ENCODE measurements around the gene LMF2.
"Not testable (repeated sequence)": the region's sequence is repeated elsewhere in the genome, so short reads cannot be mapped to it uniquely, and the experiment has no call there.

Gene LMF2

DNA sequence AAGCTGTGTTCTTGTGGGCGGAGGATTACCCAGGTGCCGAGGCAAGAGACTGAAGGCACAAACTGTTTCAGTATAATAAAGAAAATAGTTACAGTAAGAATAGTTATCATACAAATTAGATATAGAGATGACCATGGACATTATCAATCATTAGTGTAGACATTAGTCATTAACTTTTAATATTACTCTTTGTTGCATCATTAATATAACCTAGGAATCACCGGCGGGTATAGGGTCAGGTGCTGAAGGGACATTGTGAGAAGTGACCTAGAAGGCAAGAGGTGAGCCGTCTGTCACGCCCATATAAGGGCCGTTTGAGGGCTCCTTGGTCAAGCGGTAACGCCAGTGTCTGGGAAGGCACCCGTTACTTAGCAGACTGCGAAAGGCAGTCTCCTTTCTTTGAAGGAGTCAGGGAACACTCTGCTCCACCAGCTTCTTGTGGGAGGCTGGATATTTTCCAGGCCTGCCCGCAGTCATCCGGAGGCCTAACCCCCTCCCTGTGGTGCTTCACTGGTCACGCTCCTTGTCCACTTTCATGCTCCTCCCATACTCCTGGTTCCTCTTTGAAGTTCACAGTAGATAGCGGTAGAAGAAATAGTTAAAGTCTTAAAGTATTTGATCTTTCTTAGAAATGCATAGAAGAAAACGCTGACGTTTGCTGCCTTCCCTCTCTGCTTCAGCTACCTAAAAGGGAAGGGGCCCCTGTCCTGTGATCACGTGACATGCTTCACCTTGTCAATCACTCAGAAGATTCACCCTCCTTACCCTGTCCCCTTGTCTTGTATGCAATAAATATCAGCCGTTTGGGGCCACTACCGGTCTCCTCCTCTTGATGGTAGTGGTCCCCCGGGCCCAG, 26.6 kb upstream of the LMF2 start:
- DNase-seq (ENCODE audit: low read depth), result not testable (repeated sequence)

DNA sequence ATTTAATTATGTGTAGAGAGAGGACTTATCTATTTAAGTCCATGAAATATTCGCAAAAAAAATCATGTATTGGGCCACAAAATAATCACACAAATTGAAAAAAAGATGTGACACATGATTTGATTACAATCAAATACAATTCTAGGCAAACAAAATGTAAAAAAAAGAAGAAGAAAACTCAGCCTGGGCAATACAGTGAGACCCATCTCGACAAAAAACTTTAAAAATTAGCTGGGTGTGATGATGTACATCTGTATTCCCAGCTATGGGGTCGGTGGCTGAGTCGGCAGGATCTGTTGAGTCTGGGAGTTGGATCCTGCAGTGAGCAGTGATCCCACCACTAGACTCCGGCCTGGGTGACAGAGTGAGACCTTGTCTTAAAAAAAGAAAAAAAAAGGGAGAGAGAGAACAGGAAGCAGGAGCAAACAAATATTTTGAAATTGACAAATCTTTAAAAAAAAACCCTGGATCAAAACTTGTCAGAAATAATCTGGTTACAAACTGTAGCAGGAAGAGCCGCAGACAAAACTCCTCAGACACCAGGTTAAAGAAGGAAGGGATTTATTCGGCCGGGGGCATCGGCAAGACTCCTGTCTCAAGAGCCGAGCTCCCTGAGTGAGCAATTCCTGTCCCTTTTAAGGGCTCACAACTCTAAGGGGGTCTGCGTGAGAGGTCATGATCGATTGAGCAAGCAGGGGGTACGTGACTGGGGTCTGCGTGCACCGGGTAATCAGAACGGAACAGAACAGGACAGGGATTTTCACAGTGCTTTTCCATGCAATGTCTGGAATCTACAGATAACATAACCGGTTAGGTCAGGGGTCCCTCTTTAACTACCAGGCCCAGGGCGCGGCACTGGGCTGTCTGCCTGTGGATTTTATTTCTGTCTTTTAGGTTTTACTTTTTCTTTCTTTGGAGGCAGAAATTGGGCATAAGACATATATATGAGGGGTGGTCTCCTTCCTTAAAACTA, 25.6 kb upstream of the LMF2 start:
- DNase-seq (ENCODE audit: low read depth), result no peak

DNA sequence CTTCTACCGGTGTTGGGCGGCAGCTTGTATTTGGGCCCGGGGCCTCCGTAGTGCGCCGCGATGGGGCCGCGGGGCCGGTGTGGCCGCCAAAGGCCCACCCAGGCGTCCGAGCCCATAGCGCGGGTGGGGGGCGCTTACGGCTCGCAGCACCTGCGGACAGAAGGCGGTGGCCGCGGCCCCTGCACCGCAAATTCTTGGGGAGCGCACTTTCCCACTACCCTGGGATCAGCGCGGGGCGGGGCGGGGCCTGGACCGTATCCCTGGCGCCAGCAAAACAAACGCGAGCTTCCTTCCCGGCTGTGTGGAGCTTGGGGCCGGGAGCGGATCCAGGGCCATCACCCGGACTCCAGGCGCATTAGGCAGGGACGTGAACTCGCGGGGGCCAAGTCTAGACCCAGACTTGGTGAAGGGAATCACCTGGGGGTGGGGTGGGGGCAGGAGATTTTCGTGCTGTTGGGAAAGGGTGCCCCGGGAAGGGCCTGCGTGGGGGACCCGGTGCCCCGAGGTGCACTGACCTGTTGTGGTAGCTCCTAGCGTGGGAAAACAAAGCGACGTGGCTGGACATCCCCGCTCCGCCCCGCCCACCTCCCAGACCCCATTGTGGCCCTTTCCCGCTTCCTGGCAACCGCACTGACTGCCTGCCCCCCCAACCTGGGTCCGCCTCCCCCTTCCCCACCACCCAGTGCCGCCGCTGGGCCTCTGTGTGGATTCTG, 24.6 kb upstream of the LMF2 start:
- no peak for DNase-seq (ENCODE audit: low read depth)

DNA sequence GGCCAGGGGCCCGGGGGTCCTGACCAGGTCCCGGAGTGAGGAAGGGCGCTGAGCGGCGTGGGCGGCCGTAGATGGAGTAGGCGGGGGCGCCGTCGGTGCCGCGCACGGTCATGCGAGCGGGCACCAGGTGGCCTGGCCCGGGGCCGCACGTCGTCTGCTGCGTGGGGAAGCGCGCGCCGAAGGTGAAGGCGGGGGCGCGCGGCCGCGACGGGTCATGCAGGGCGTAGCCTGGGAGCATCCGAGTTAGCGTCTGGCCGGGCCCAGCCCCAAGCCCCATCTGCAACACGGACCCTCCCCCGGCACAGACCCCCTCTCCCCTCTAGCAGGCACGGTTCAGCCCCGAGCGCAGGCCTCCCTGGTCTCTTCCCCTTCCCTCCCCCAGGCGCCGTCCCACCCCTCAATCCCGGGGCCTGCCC, 24.1 kb upstream of the LMF2 start:
- peak; percentile 66 for DNase-seq (ENCODE audit: low read depth)

- peak; percentile 75 for DNase-seq (ENCODE audit: low read depth)
Observed at GRCh38 chr22:50530877-50531545, 23.5 kb upstream of the LMF2 start.

DNA sequence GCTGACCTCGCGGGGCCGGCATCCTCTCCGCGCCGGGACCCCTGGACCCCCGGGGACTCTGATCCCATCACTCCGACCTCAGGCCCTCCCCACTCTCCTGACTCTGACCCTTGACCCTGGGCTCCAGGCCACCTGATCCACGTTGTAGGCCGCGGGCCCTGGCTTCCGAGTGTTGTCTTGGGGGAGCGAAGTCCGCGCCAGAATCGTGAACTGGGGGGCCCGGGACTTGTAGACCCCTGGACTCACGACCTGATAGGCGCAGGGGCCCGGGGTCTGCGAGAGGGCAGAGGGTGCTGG, 23.0 kb upstream of the LMF2 start:
- no peak for DNase-seq (ENCODE audit: low read depth)

DNA sequence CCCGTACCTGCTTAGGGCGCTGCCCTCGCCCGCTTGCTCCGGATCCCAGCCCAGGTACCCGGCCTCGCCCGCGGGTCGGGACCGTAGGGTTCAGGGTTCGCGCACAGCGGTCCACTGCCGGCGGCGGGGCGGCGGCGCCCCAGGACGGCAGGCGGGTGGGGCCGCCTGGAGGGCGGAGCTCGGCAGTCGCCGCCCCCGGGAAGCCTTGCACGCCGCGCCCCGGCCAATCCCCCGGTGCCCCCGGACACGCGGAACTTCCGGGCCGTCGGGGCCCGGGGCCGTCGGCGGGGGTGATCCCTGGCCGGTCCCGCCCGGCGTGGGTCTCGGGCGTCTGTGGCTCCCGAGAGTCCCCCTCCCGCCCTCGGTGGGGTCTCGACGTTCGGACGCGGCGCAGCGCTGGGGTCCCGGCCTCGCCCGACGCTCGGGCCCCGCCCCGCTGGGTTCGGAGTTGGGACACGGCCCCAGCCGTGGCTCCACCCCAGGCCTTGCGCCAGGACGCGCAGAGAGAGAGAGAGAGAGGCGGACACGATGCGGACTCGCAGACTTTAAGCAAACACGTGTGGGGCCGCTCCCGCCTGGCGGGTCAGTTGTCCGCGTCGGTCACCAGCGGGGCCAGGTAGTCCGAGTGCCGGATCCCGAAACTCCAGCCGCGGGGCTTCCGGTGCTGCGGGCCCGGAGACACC, 22.5 kb upstream of the LMF2 start, which contains the start of gene TYMP:
TYMP (minus strand) TSS at position 116 of the 683 bp plus-strand sequence. CDS start 303 bp downstream, outside the sequence.
- DNase-seq (ENCODE audit: low read depth), result peak; percentile 65

GRCh38 chr22:50529416-50529896, 22.0 kb upstream of the LMF2 start:
- no peak for DNase-seq (ENCODE audit: low read depth)

GRCh38 chr22:50528682-50529415, 21.3 kb upstream of the LMF2 start:
- no peak for DNase-seq (ENCODE audit: low read depth)

- no peak for DNase-seq (ENCODE audit: low read depth)
Observed at GRCh38 chr22:50527921-50528681, 20.6 kb upstream of the LMF2 start.

- no peak for DNase-seq (ENCODE audit: low read depth)
Observed at GRCh38 chr22:50526834-50527801, 19.6 kb upstream of the LMF2 start.

GRCh38 chr22:50526108-50526833, 18.8 kb upstream of the LMF2 start:
- peak; percentile 75 for DNase-seq (ENCODE audit: low read depth)

GRCh38 chr22:50525858-50526107, 18.3 kb upstream of the LMF2 start:
- no peak for DNase-seq (ENCODE audit: low read depth)

DNA sequence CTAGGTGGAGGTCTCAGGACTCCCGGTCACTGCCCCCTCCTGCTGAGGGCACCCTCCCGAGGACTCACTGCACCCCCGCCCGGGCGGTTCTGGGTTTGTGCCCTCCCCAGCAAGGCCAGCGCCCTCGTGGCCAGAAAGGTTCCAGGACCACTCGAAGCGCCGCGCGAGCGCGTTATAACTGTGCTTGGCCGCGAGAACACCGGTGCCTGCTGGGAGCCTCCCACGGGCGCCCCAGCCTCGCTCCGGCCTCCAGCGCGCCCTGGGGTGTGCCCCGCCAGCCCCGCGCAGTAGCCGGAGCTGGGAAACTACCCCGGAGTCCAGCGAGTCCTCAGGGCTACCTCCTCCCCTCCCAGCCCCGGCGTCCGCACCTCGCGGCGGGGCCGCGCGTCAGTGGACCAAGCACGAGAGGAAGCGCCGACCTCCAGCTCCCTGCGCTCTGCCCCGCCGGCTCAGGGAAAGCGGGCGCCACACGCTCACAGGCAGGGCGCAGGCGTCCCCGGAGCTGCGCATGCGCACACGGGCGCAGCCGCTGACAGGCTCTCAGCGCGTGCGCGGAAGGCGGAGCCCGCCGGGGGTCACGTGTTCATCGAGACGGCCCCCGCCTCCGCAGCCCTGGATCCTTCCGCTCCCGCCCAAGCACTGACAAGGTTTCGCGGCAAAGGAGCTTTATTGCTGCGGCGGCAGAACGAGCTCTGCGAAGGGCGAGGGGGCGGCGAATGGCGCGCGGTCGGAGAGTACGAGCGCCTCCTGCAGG, 17.8 kb upstream of the LMF2 start, which contains the start of gene SCO2:
SCO2 (minus strand) TSS at position 495 of the 754 bp plus-strand sequence. CDS start 1,187 bp downstream, outside the sequence.
- DNase-seq (ENCODE audit: low read depth), result peak; percentile 98

GRCh38 chr22:50524676-50525103, 17.2 kb upstream of the LMF2 start:
- DNase-seq (ENCODE audit: low read depth), result no peak

DNA sequence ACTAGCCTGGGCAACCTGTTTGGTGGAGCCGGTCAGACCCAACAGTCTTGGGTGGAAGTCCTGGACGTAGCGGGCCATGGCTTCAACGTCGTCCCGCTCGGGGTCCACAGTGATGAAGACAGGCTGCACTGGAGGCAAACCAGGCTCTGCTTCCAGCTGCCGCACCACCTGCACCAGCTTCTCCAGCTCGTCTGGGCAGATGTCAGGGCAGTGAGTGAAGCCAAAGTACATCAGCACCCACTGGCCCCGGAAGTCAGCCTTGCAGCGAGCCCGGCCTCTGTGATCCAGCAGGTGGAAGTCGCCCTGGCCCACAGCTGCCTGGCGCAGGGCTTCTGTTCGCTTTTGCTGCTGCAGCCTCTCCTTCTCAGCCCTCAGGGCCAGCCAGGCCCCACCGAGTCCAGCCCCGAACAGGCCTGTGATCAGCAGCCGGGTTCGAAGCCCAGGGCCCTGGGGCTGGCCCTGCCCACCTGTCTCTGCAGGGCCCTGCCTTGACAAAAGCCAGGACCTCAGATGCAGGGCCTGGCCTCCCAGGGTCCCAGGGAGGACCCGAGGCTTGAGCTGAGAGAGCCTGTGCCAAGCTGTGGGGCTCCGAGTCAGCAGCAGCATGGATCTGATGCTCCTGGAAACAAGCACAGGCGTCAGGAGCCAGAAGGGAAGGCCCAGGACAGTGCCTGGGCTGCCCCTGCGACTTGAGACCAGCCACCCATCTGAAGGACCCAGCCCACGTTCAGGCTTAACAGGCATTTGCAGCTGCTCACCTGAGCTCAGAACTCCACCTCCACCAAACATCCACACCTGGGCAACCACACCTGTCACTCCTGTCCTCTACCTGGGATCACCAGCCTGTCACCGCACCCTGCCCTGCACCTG, 16.5 kb upstream of the LMF2 start:
- no peak for DNase-seq (ENCODE audit: low read depth)

All from activated T-helper 9 cell treated with anti-CD3 and anti-CD28 coated beads, Interleukin-2, amount 50 U/mL, for 16 hours (primary cell).